HG03460 (cell line): ENCODE results near the gene CNST.
"Not testable (repeated sequence)": the region's sequence is repeated elsewhere in the genome, so short reads cannot be mapped to it uniquely, and the experiment has no call there.

Source experiments
- ATAC-seq: cut with Tn5 transposase; IDR thresholded peaks from one replicate; pipeline ENCODE4 v1.9.1; 2021; ENCODE audit not compliant: unreplicated experiment

CNST gene

DNA sequence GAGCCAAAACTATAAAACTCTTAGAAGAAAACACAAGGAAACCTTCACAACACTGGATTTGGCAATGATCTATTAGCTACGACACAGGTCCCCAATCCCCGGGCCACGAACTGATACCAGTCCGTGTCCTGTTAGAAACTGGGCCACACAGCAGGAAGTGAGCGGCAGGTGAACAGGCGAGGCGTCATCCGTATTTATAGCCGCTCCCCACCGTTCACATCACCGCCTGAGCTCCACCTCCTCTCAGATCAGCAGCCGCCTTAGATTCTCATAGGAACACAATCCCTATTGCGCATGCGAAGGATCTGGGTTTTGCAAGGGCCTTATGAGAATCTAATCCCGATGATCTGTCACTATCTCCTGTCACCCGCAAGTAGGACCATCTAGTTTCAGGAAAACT is 12.1 kb upstream of the CNST start:
- no peak for ATAC-seq

- ATAC-seq = no peak
These were observed 8.2 kb upstream of the CNST start for GRCh38 chr1:246558041-246558440.

- ATAC-seq = no peak
These were observed 6.9 kb upstream of the CNST start for GRCh38 chr1:246559310-246559709.

DNA sequence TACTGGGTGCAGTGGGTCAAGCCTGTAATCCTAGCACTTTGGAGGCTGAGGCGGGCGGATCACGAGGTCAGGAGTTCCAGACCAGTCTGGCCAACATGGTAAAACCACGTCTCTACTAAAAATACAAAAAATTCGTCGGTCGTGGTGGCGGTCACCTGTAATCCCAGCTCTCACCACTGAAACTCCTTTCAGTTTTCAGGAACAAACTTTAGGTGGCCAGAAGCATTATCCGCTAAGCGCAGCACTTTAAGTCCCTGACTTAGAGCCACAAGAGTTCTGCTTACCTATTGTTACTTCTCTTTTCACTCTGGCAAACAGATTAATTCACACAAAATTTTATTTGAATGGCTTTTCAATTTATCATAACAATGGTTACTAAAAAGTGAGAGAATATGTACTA is 5.4 kb upstream of the CNST start:
- ATAC-seq = not testable (repeated sequence)

- ATAC-seq = no peak
These were observed 1.2 kb upstream of the CNST start for GRCh38 chr1:246564839-246565750.

DNA sequence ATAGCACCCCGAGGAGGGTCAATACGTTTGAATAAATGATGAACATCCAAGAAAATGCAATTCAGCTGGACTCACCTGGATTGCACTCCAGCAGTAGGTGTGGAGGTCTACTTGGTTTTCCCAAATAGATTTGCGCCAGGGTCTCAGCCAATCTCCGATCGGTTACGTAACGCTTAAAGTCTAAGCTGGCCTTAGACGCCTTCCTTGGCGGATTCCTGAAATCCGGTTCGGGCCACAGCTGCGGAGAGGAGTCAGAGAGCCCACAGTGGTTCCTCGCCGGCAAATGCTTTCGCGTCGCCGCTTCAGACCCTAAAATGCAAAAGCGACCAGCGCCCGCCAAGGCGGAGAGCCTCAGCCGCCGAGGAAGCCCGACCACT is 517 bp upstream of the CNST start:
- no peak for ATAC-seq

DNA sequence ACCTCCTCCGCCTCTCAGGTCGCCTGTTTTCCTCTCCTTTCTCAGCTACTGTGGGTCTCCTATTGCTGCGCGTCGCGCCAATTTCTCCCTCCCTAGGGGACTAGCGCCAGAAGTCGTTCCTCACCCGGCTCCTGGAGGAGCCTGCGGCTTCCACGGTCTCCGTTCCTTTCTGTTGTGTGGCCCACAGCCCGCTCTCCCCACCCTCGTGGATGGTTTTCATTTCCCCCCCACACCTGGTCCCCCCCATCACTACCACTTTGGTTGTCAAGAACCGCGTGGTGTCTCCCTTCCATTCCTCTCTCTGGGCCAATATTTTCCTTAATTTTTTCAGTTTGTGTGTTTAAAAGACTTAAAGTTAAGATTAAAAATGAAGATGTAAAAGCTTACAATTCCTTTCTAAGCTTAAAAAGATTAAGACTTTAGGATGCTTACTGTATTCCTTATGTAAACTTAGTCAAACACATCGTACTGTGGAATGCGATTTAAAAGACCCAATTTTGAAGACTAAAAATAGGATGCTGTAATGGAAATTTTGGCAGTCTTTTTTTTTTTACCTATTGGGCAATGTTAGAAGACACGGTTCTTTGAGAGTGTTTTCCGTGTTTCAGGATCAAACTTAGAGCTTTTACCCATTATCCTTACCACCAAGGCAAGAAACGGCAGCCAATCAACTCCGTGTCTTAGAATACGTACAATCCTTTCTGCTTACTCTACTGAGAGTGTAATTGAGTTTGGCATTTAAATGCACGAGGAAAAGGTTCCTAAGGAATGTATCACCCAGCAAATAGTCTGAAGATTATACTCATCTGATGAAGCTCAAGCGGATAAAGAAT is 773 bp downstream of the CNST start:
- ATAC-seq = peak; percentile 24

DNA sequence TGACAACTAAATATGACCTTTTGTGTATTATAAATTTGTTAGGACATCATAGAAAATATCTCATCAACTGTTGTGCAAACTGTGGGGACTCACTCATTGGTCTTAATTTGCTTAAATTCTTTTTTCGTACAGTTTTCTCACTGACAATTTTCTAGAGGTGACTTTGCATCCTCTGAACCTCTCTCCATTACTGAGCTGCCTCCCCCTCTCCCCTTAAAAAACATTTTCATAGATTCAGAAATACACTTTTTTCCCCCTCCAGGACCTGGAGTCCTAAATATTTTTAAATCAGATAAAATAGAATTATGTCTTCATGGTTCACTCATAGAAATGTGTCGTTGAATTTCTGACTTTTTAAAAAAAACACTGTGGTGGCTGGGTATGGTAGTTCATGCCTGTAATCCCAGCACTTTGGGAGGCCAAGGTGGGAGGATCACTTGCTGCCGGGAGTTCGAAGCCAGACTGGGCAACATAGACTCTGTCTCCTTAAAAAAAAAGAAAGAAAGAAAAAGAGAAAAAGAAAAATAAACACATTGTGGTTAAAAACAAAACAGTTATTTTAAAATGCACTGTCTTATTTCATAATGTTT is 1.5 kb downstream of the CNST start:
- ATAC-seq = no peak

DNA sequence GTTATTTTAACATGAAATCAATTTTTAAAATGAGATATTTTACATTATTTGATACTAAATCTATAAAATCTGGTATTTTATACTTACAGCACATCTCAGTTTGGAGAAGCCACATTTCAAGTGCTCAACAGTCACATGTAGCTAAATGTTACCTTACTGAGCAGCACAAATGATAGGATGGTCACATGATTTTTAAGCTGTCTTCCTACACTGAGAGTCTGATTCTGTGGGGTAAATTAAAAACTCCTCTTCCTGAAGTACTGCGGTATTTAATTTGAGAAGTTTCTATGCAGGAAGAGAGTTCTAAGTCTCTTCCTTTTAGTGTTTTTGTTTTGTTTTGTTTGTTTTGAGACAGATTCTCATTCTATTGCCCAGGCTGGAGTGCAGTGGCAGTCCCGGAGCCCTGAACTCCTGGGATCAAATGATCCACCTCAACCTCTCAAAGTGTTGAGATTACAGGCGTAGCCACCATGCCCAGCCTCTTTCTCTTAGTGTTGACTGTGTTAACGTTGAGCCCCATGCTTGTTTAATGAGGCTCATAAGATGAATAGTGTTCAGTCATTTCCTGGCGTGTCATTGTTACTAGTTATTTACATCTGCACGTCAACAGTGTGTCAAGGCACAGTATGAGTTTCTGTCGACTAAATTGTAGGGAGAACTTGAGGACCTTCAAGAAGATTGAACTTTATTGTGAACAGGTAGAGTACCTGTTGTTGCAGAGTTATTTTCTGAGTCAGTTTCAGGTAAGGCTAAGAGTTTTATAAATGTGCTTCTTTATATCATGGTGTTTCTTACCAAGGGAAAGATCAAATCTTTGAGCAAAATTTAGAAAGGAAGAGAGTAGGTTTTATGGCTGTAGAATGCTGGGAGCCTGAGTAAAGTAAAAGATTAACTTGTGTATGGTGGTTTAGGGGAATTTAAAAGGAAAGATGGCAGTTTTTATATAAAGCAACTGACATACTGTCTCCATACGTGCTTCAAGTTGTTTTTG is 3.3 kb downstream of the CNST start:
- no peak for ATAC-seq

GRCh38 chr1:246571309-246571708 is 5.1 kb downstream of the CNST start:
- not testable (repeated sequence) for ATAC-seq

DNA sequence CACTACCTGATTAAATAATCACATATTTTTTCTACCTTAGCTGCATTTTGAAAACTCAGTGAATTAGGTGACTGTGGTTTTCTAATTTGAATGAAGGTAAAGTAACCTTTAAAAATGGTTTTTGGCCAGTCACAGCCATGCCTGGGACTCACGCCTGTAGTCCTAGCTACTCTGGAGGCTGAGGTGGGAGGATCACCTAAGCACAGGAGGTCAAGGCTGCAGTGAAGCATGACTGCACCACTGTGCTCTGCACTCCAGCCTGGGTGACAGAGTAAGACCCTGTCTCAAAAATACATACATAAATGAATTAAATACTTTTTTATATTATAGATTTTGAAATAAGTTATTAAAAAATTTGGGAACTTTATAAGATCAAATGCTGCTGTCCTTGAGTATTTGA is 5.7 kb downstream of the CNST start:
- ATAC-seq = no peak

DNA sequence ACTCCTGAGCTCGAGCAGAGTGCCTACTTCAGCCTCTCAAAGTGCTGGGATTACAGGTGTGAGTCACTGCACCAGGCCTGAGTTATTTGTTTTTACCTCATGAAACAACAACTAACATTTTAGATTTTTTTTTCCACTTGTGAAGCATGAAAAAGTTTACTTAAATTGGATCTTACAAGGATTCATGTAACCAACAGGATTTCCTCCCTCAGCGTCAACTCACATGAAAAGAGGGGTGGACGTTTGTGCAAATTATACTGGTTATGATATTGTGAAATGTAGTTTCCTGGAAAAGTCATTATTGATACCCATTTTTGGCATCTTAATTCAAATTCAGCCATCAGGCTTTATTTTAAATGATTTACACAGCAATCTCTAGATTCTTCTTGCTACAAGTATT is 6.5 kb downstream of the CNST start:
- no peak for ATAC-seq

- no peak for ATAC-seq
These were observed 7.2 kb downstream of the CNST start for GRCh38 chr1:246573491-246573890.

DNA sequence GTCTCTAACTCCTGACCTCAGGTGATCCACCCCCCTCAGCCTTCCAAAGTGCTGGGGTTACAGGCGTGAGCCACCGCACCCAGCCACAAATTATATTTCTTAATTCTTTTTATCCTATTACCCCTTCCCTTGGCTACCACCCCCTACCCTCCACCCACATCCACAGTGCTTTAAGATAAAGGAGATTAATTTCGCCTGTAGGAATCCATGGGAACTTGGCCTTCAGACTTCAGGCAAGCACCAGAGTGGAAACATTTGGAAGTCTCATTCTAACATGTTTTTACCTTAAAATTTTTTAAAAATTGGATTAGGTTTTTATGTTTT is 10.4 kb downstream of the CNST start:
- no peak for ATAC-seq

GRCh38 chr1:246577082-246577719 is 10.9 kb downstream of the CNST start:
- ATAC-seq = no peak

DNA sequence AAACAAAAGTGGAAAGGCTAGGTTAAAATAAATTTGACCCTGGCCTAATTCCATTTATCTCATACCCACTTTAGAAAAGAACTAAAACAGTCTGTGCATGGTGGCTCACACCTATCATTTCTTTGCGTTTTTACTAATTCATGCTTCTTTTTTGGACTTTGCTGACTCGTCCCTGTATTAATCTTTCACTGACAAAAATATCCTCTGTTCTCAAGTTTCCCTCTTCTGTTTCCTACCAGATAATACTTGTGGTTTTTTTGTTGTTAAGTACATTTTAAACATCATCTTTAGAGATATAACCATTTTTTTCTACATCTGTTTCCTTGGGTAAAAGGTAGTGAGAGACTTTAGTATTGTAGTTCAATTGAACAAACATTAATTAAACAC is 11.5 kb downstream of the CNST start:
- ATAC-seq = no peak

DNA sequence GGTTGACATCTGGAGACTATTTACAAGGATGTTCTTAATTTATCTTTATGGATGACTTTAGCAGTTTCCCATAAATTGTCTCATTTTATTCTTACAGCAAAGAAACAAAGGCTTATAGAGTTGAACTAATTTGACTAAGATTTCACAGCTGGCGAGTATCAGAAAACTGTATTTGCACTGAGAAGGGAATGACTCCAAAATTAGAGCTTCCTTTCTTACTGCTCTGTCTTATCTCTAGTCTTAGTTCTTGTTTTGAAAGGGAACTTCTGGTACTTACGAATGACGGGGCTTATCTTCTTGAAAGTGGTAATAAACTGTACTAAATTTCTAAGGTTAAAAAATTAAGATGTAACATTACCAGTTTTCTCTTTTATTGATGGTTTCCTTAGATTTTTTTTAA is 13.6 kb downstream of the CNST start:
- ATAC-seq = peak; percentile 79

- no peak for ATAC-seq
These were observed 14.5 kb downstream of the CNST start for GRCh38 chr1:246580497-246581370.

DNA sequence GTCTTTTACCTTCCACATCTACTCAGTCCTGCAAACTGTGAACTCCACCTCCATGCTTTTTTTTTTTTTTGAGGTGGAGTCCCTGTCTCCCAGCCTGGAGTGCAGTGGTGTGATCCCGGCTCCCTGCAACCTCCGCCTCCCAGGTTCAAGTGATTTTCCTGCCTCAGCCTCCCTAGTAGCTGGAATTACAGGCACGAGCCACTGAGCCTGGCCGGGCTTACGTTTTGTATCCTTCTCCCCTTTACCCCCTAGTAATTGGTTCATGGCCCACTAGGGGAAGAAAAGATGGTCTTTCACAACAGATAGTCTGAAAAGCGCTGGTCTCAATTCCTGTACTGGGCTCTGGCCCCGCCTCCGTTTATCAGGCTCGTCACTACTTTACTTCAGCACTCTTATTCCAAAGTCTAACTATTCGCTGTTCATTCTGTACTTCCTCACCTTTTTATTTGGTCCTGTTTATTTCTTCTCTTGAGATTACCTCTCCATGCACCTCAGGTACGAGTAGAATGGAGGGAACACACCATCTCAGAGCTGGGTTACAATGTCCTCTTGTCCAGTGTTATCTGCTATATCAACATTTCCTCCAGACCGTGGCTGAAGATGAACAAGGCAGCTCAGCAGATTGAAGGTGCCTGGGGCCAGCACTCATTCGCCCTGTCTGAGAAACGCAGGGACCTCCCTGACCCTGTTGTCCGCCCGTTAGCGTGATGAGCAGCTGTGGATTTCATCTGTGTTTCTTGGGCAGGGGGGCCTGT is 16.2 kb downstream of the CNST start:
- no peak for ATAC-seq
